Naive B cell (primary cell): ENCODE measurements around the gene SERPINB10. TPM values are rescaled to one million over a fixed set of nuclear protein-coding genes. Genes with fewer than 3 reads are reported as not detected.

Source experiments
- ATAC-seq, 2 donors: fragments of 150-1000 bp; cut with Tn5 transposase; 2 replicates each; pipeline ENCODE4 v1.10.0; 2021; ENCODE audit warnings: low read depth in 2 of 2, mild to moderate bottlenecking in 2 of 2, moderate library complexity in 2 of 2
- DNase-seq: peaks from one replicate; pipeline ENCODE4 v3.0.0; 2022
- H3K27ac Mint-ChIP-seq, 6 donors: one replicate each; pipeline ENCODE4 v1.8.0; 2020 to 2022; ENCODE audit warnings: mild to moderate bottlenecking in 6 of 6, mixed read lengths in 6 of 6, moderate library complexity in 5 of 6, inconsistent platforms in 2 of 6
- H3K27me3 Mint-ChIP-seq, 3 donors: one replicate each; pipeline ENCODE4 v1.8.0; 2021 to 2022; ENCODE audit warnings: mixed read lengths in 3 of 3, mild to moderate bottlenecking in 1 of 3
- H3K36me3 Mint-ChIP-seq, 2 donors: one replicate each; pipeline ENCODE4 v1.8.0; 2020 to 2022; ENCODE audit warnings: mixed read lengths in 2 of 2, inconsistent platforms in 1 of 2, mild to moderate bottlenecking in 1 of 2
- H3K4me1 Mint-ChIP-seq, 3 donors: one replicate each; pipeline ENCODE4 v1.8.0; 2020 to 2022; ENCODE audit warnings: mixed read lengths in 3 of 3, inconsistent platforms in 1 of 3, mild to moderate bottlenecking in 1 of 3, moderate library complexity in 1 of 3
- H3K4me3 Mint-ChIP-seq, 8 donors: one replicate each; pipeline ENCODE4 v1.8.0; 2020 to 2022; ENCODE audit warnings: mild to moderate bottlenecking in 8 of 8, mixed read lengths in 8 of 8, moderate library complexity in 8 of 8, inconsistent platforms in 2 of 8
- H3K9me3 Mint-ChIP-seq, 7 donors: one replicate each; pipeline ENCODE4 v1.8.0; 2020 to 2022; ENCODE audit warnings: mixed read lengths in 7 of 7, mild to moderate bottlenecking in 5 of 7, inconsistent platforms in 2 of 7, moderate library complexity in 1 of 7
- polyA plus RNA-seq, 6 donors: library from polyadenylated mRNA; unstranded; fragments of 300-500 nt; fragmentation: Illumina TruSeq; gene quantifications; one replicate each; pipeline ENCODE4 v1.2.3, GENCODE V29; 2021; ENCODE audit warnings: low read depth in 6 of 6

SERPINB10 gene
- polyA plus RNA-seq, 6 donors from 2014 or later, result not detected

- Mint-ChIP-seq H3K4me1 (peaks cover 9 to 19% (median 16%) of the 10 kb centered on the region in 3 donors), H3K9me3 (no peaks in the 10 kb centered on the region), H3K36me3 (peaks cover 18 to 41% of the 10 kb centered on the region in 2 donors), H3K27ac (no peak overlapping the region), H3K27me3 (no peaks in the 10 kb centered on the region), H3K4me3 (no peak overlapping the region)
- DNase-seq, result no peak
- no peak for ATAC-seq
Observed at GRCh38 chr18:63982361-63982760, 74.6 kb downstream of the SERPINB10 start.

Other genes with a start within 250 kb of the SERPINB10 start
- gene SERPINB3, start 246.1 kb upstream of the SERPINB10 start, polyA plus RNA-seq, result not detected
- gene SERPINB11, start 205.0 kb upstream of the SERPINB10 start, polyA plus RNA-seq, result not detected
- not detected for gene SERPINB7, start 132.5 kb upstream of the SERPINB10 start, polyA plus RNA-seq
- gene SERPINB2, start 20.3 kb upstream of the SERPINB10 start, polyA plus RNA-seq, result under 1 TPM in 2 of 6 donors, not detected in 4; 0.15 to 0.39 TPM
- gene HMSD, start 41.3 kb downstream of the SERPINB10 start, polyA plus RNA-seq, result not detected
- 10 to 100 TPM; 22.9 to 35.8 (median 29.9) TPM for gene SERPINB8, start 62.1 kb downstream of the SERPINB10 start, polyA plus RNA-seq
- not detected for gene LINC00305, start 241.1 kb downstream of the SERPINB10 start, polyA plus RNA-seq